Measurements from ENCODE around the gene ATG2B.

The ATG2B gene

GRCh38 chr14:96362965-96363750 is at the start of gene ATG2B, which contains the start of gene GSKIP:
TSS of gene ATG2B (minus strand) at chr14:96363341. CDS start at chr14:96362976, 365 bp downstream.
TSS of gene GSKIP (plus strand) at chr14:96363526. CDS start at chr14:96382248, 18,722 bp downstream.
- no peak for FAIRE-seq

GRCh38 chr14:96410119-96410518 is 47.0 kb upstream of the ATG2B start:
- no peak for FAIRE-seq

- FAIRE-seq: no peak
Observed at GRCh38 chr14:96409701-96410100, 46.6 kb upstream of the ATG2B start.

GRCh38 chr14:96408608-96409007 is 45.5 kb upstream of the ATG2B start:
- no peak for FAIRE-seq

- no peak for FAIRE-seq
Observed at GRCh38 chr14:96407935-96408570, 44.9 kb upstream of the ATG2B start.

GRCh38 chr14:96405677-96406076 is 42.5 kb upstream of the ATG2B start:
- FAIRE-seq: no peak

- no peak for FAIRE-seq
Observed at GRCh38 chr14:96403409-96403808, 40.3 kb upstream of the ATG2B start.

GRCh38 chr14:96400495-96400894 is 37.4 kb upstream of the ATG2B start:
- FAIRE-seq: no peak

GRCh38 chr14:96399405-96399804 is 36.3 kb upstream of the ATG2B start:
- no peak for FAIRE-seq

- FAIRE-seq: no peak
Observed at GRCh38 chr14:96398921-96399320, 35.8 kb upstream of the ATG2B start.

GRCh38 chr14:96398432-96398831 is 35.3 kb upstream of the ATG2B start:
- no peak for FAIRE-seq

GRCh38 chr14:96394047-96394815 is 31.1 kb upstream of the ATG2B start:
- FAIRE-seq: no peak

GRCh38 chr14:96393071-96393691 is 30.0 kb upstream of the ATG2B start:
- no peak for FAIRE-seq

- no peak for FAIRE-seq
Observed at GRCh38 chr14:96391293-96392118, 28.4 kb upstream of the ATG2B start.

- no peak for FAIRE-seq
Observed at GRCh38 chr14:96390965-96391292, 27.8 kb upstream of the ATG2B start.

- no peak for FAIRE-seq
Observed at GRCh38 chr14:96385385-96385784, 22.2 kb upstream of the ATG2B start.

- FAIRE-seq: peak; percentile 90
Observed at GRCh38 chr14:96384740-96385139, 21.6 kb upstream of the ATG2B start.

GRCh38 chr14:96384053-96384452 is 20.9 kb upstream of the ATG2B start:
- no peak for FAIRE-seq

- FAIRE-seq: no peak
Observed at GRCh38 chr14:96383445-96383844, 20.3 kb upstream of the ATG2B start.

GRCh38 chr14:96380735-96381134 is 17.6 kb upstream of the ATG2B start:
- FAIRE-seq: no peak

- FAIRE-seq: no peak
Observed at GRCh38 chr14:96376093-96376492, 13.0 kb upstream of the ATG2B start.

- FAIRE-seq: no peak
Observed at GRCh38 chr14:96373538-96373937, 10.4 kb upstream of the ATG2B start.

Measured in endometrium (tissue), 2 donors.